Breast epithelium (tissue), 3 donors: ENCODE results near the gene CDH24.

Experiments used
- CTCF ChIP-seq, 3 donors: fragments of 450-650 bp; IDR thresholded peaks; one replicate each; pipeline ENCODE4 v1.5.1; 2016 to 2017; ENCODE audit warnings: antibody characterized with exemption in 3 of 3, mild to moderate bottlenecking in 3 of 3, moderate library complexity in 3 of 3
- POLR2A ChIP-seq: fragments of 450-650 bp; IDR thresholded peaks from one replicate; pipeline ENCODE4 v1.6.1; 2016; ENCODE audit warnings: antibody characterized with exemption, mild to moderate bottlenecking, moderate library complexity
- POLR2AphosphoS5 ChIP-seq, 3 donors: sonication (generic); formaldehyde crosslinking; IDR thresholded peaks; one replicate each; pipeline ENCODE4 v1.6.1; 2017; ENCODE audit warnings: antibody characterized with exemption in 3 of 3

GRCh38 chr14:23055621-23056144 is 1.6 kb downstream of the CDH24 start:
- TF ChIP-seq POLR2A (no peak), CTCF (IDR thresholded peaks at IDR 0.05) (no peak), POLR2AphosphoS5 (IDR thresholded peaks at IDR 0.05) (no peak)
